Stimulated activated CD8-positive, alpha-beta memory T cell treated with anti-CD3 and anti-CD28 coated beads, Interleukin-4, amount 100 ng/mL, for 48 hours (primary cell): ENCODE data around the gene STXBP4.

Source experiments
- DNase-seq: peaks from one replicate; pipeline ENCODE4 v3.0.0-alpha.2; 2020

The STXBP4 gene

GRCh38 chr17:55124730-55125360 lies 156.3 kb downstream of the STXBP4 start:
- no peak for DNase-seq

GRCh38 chr17:55133583-55133982 lies 165.0 kb downstream of the STXBP4 start:
- DNase-seq, result no peak

- DNase-seq, result no peak
Observed at GRCh38 chr17:55134486-55135157, 166.1 kb downstream of the STXBP4 start.

GRCh38 chr17:55140809-55141208 lies 172.2 kb downstream of the STXBP4 start:
- no peak for DNase-seq

- no peak for DNase-seq
Observed at GRCh38 chr17:55144518-55144917, 176.0 kb downstream of the STXBP4 start.

GRCh38 chr17:55149485-55149884 lies 180.9 kb downstream of the STXBP4 start:
- DNase-seq, result no peak

GRCh38 chr17:55152236-55152635 lies 183.7 kb downstream of the STXBP4 start:
- DNase-seq, result no peak

GRCh38 chr17:55154101-55154500 lies 185.5 kb downstream of the STXBP4 start:
- no peak for DNase-seq

- DNase-seq, result no peak
Observed at GRCh38 chr17:55155856-55156560, 187.4 kb downstream of the STXBP4 start.

- DNase-seq, result no peak
Observed at GRCh38 chr17:55157165-55157564, 188.6 kb downstream of the STXBP4 start.

- no peak for DNase-seq
Observed at GRCh38 chr17:55158439-55158838, 189.9 kb downstream of the STXBP4 start.

- no peak for DNase-seq
Observed at GRCh38 chr17:55159251-55159650, 190.7 kb downstream of the STXBP4 start.

GRCh38 chr17:55160501-55160900 lies 191.9 kb downstream of the STXBP4 start:
- no peak for DNase-seq

- no peak for DNase-seq
Observed at GRCh38 chr17:55161935-55162555, 193.5 kb downstream of the STXBP4 start.

GRCh38 chr17:55162556-55162946 lies 194.0 kb downstream of the STXBP4 start:
- no peak for DNase-seq

GRCh38 chr17:55163408-55163807 lies 194.8 kb downstream of the STXBP4 start:
- no peak for DNase-seq

- DNase-seq, result no peak
Observed at GRCh38 chr17:55166506-55166905, 197.9 kb downstream of the STXBP4 start.

GRCh38 chr17:55167024-55167725 lies 198.6 kb downstream of the STXBP4 start:
- no peak for DNase-seq

GRCh38 chr17:55168958-55169687 lies 200.6 kb downstream of the STXBP4 start:
- DNase-seq, result no peak

- no peak for DNase-seq
Observed at GRCh38 chr17:55171634-55172328, 203.2 kb downstream of the STXBP4 start.

GRCh38 chr17:55172612-55173011 lies 204.0 kb downstream of the STXBP4 start:
- no peak for DNase-seq

- no peak for DNase-seq
Observed at GRCh38 chr17:55174133-55174532, 205.6 kb downstream of the STXBP4 start.
